Heart left ventricle (tissue), 16 donors: ENCODE measurements around the gene NDUFA1. TPM values are rescaled to one million over a fixed set of nuclear protein-coding genes. Genes with fewer than 3 reads are reported as not detected.
A peak's percentile ranks its signal among the peaks of the same experiment; 100 is the strongest.

Source experiments
- ATAC-seq, 4 donors: fragments of 200-7000 bp; cut with Tn5 transposase; one replicate each; pipeline ENCODE4 v1.9.1; 2020 to 2022; ENCODE audit warnings: moderate library complexity in 4 of 4, mild to moderate bottlenecking in 3 of 4, moderate number of reproducible peaks in 1 of 4
- DNase-seq, 5 donors: peaks; one replicate each; pipeline ENCODE4 v3.0.0-alpha.2; 2020
- H3K27ac ChIP-seq, 12 donors: fragments of 200-600 bp; sonication (generic) in 4 of 12; one replicate each; pipeline versions ENCODE4 v1.5.0 to v1.8.0; 2016 to 2022; ENCODE audit warnings: mild to moderate bottlenecking in 2 of 12
- H3K27me3 ChIP-seq, 9 donors: fragments of 200-600 bp; sonication (generic) in 2 of 9; one replicate each; pipeline versions ENCODE4 v1.5.1 to v1.8.0; 2016 to 2022; ENCODE audit warnings: mild to moderate bottlenecking in 3 of 9
- H3K36me3 ChIP-seq, 9 donors: fragments of 200-600 bp; sonication (generic) in 2 of 9; one replicate each; pipeline versions ENCODE4 v1.5.0 to v1.8.0; 2018 to 2022; ENCODE audit warnings: mild to moderate bottlenecking in 2 of 9
- H3K4me1 ChIP-seq, 12 donors: fragments of 200-600 bp; sonication (generic) in 4 of 12; one replicate each; pipeline versions ENCODE4 v1.5.0 to v1.8.0; 2016 to 2022; ENCODE audit warnings: mild to moderate bottlenecking in 3 of 12
- H3K4me3 ChIP-seq, 12 donors: fragments of 200-600 bp; sonication (generic) in 4 of 12; one replicate each; pipeline versions ENCODE4 v1.5.0 to v1.8.0; 2017 to 2022; ENCODE audit warnings: mild to moderate bottlenecking in 9 of 12, moderate library complexity in 4 of 12
- H3K9me3 ChIP-seq, 12 donors: fragments of 200-600 bp; sonication (generic) in 4 of 12; one replicate each; pipeline versions ENCODE4 v1.5.0 to v1.8.0; 2016 to 2022; ENCODE audit warnings: mild to moderate bottlenecking in 1 of 12
- CTCF ChIP-seq, 12 donors: fragments of 200-600 bp; sonication (generic) in 4 of 12; IDR thresholded peaks; one replicate each; pipeline versions ENCODE4 v1.5.0 to v1.8.0; 2018 to 2022; ENCODE audit warnings: antibody characterized with exemption in 12 of 12, mild to moderate bottlenecking in 5 of 12
- POLR2A ChIP-seq, 2 donors: fragments of 450-650 bp; IDR thresholded peaks; one replicate each; pipeline ENCODE4 v1.6.1; 2017; ENCODE audit warnings: antibody characterized with exemption in 2 of 2, mild to moderate bottlenecking in 2 of 2, moderate library complexity in 2 of 2
- WGBS, 4 donors: extraction: QIAGEN DNeasy Blood & Tissue Kit in 2 of 4; methylation state at CpG; one replicate each; pipeline versions ENCODE4 v1.1.5 to v1.1.7; 2013 to 2018; 5-methylcytosine and 5-hydroxymethylcytosine counted together
- intact Hi-C, 10 donors: fragments of 100-400 bp; cut with DNase I; formaldehyde crosslinking; loops; one replicate each; pipeline versions ENCODE4 v1.11.1 to v1.14.2; 2022
- polyA plus RNA-seq, 2 donors: library from polyadenylated mRNA; stranded (reverse); fragments of 200-250 nt; gene quantifications; one replicate each; pipeline ENCODE4 v1.2.3, GENCODE V29; 2013
- total RNA-seq, 9 donors: library from RNA; depleted of rRNA in 2 of 9; stranded (reverse); fragments of >200 nt in 2 of 9; fragmentation: NEBNext Ultra II Directional in 3 of 9; extraction: Animal tissue kit (Norgen Biotek cat#: 25700) in 3 of 9; gene quantifications; one replicate each; pipeline versions ENCODE4 v1.1.0 to v1.2.4, GENCODE V29; 2016 to 2023
- donor health status: ischemic (EF 13 %, LVEDD 7.1; RV severe dilation, severe dysfunction).
- donor health status: healthy with polysubstance abuse.
- donor health status: DM: no; HTN: yes; CAD: no.
- donor health status: DM: no; HTN: no; CAD: no.
- donor health status: ischemic (EF 25% LVEDD 6.9; RV normal size, moderate dysfunction).
- donor health status: ischemic (EF 25% LVEDD 5.7; RV mildly dilated, moderate dysfunction).
- donor health status: healthy.
- donor health status: DM: yes; HTN: yes; CAD: no.
- donor health status: ischemic (EF 35%, LVEDD 5.7; RV mildly dilated, moderate dysfunction).
- donor health status: nonischemic (EF 11% LVEDD 7.7; RV severe dilation, severe dysfunction).
- donor health status: DM: yes; HTN: yes; CAD: no.
- donor health status: PGD.
- donor health status: ischemic (EF 29% LVEDD 5.4; RV normal size, mild dysfunction).
- donor health status: nonischemic (EF 23%, LVEDD 6.1; RV moderate dilation, normal function).

NDUFA1 gene
- total and polyA plus RNA-seq, 11 donors = 288 to 1,598 (median 433) TPM

DNA sequence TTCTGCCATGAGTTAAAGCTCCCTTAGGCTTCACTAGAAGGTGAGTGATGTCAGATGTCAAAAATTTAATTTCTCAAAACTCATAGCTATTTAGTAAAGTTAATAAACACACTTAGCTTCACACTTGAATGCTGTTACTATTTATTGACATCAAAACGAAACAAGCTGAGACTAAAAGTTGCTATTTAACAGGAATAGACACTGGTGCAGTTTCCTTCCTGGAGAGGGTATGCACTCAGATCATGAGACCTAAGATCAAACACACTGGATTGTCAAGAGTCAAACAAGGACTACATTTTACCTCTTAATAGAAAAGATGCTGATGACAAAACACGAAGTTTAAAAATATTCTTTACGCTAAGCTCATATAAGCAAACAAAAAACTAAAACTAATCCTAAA lies 37.7 kb upstream of the NDUFA1 start:
- ATAC-seq (no peak), DNase-seq (no peak)
- Histone ChIP-seq H3K36me3 (peaks cover 0 to 80% (median 65%) of the 10 kb centered on the region in 9 donors), H3K27me3 (no peaks in the 10 kb centered on the region), H3K9me3 (no peaks in the 10 kb centered on the region), H3K4me3 (no peak overlapping the region), H3K27ac (no peak overlapping the region), H3K4me1 (no peaks in the 10 kb centered on the region)
- TF ChIP-seq CTCF (IDR thresholded peaks at IDR 0.05) (no peak), POLR2A (IDR thresholded peaks at IDR 0.05) (no peak)
- 69 to 91% (median 81%) methylated on average over 3 of the region's 3 CpGs for WGBS, 4 donors
- intact Hi-C loops = no loop called here

- TF ChIP-seq POLR2A (IDR thresholded peaks at IDR 0.05) = peak in 1 of 2 donors; percentile 55
- TF ChIP-seq CTCF (IDR thresholded peaks at IDR 0.05) = peak in 1 of 12 donors; percentile 6
- WGBS, 4 donors = 0 to 34% (median 16%) methylated on average over 54 of the region's 54 CpGs
- Histone ChIP-seq H3K4me3 (peak within 1 kb of the TSS; percentile 15 to 93 (median 74)), H3K27ac (peak within 1 kb of the TSS; percentile 68 to 93 (median 86)), H3K9me3 (no peaks in the 10 kb centered on the region), H3K4me1 (peaks cover 0 to 6% (median 0%) of the 10 kb centered on the region in 12 donors), H3K36me3 (peaks cover 0 to 35% (median 4%) of the 10 kb centered on the region in 9 donors), H3K27me3 (peaks cover 0 to 7% (median 0%) of the 10 kb centered on the region in 9 donors)
- intact Hi-C loops = loop anchor here in 4 of 10 donors (1.0 to 10.0 kb wide), 3 partner anchors 19 to 60 kb away; partner anchors contain the start of genes RPL39 (in 4 of the 4), NDUFA1 (in 1 of the 4) and RNF113A (in 1 of the 4)
- DNase-seq (peak; percentile 94 to 97 (median 96)), ATAC-seq (peak; percentile 98 to 99 (median 99))
Measured at GRCh38 chrX:119852382-119853353, 19.0 kb upstream of the NDUFA1 start, which contains the start of gene UPF3B. TSS of gene UPF3B (minus strand) at chrX:119852963. CDS start at chrX:119852928, 35 bp downstream.

DNA sequence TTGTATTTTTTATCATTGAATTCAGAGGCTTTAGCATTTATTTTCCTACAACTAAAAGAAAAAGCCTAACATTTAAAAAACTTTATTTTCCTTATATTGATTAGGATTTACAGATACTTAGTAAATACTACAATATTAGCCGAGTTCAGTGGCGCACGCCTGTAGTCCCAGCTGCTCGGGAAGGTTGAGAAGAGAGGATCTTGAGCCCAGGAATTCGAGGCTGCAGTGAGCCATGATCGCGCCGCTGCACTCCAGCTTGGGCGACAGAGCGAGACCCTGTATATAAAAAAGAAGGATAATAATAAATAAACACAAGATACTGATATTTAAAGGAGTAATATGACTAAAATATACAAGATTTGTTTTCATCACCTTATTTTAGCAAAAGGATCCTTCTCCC lies 18.2 kb upstream of the NDUFA1 start:
- peaks cover 0 to 6% (median 0%) of the 10 kb centered on the region in 12 donors for H3K4me1 ChIP-seq
- intact Hi-C loops = loop anchor here in 4 of 10 donors (1.0 to 10.0 kb wide), 3 partner anchors 18 to 61 kb away; partner anchors contain the start of genes RPL39 (in 4 of the 4), NDUFA1 (in 1 of the 4) and RNF113A (in 1 of the 4)
- TF ChIP-seq POLR2A (IDR thresholded peaks at IDR 0.05) (no peak), CTCF (IDR thresholded peaks at IDR 0.05) (no peak)
- peaks cover 0 to 7% (median 0%) of the 10 kb centered on the region in 9 donors for H3K27me3 ChIP-seq
- ATAC-seq = peak in 1 of 4 donors; percentile 31
- DNase-seq = no peak
- H3K4me3 ChIP-seq = peak overlapping the region in 11 of 12 donors; percentile 3 to 93 (median 75)
- peak overlapping the region; percentile 41 to 93 (median 80) for H3K27ac ChIP-seq
- H3K36me3 ChIP-seq = peaks cover 0 to 29% (median 3%) of the 10 kb centered on the region in 9 donors
- WGBS, 4 donors = 21 to 49% (median 38%) methylated on average over 10 of the region's 10 CpGs
- H3K9me3 ChIP-seq = no peaks in the 10 kb centered on the region
